T47D (cell line): Measurements from ENCODE around the gene HPSE2.
"Not testable (repeated sequence)": the region's sequence is repeated elsewhere in the genome, so short reads cannot be mapped to it uniquely, and the experiment has no call there.

Experiments used
- DNase-seq, 2 experiments: peaks; one replicate each; pipeline versions ENCODE4 v3.0.0 to v3.0.0-alpha.2; 2011 to 2012; ENCODE audit warnings: low read depth in 1 of 2, low spot score in 1 of 2
- JUND ChIP-seq: IDR thresholded peaks from 2 replicates; pipeline ENCODE4 v1.6.1; 2012; ENCODE audit warnings: low read depth
- in situ Hi-C: cut with HindIII; loops from 2 replicates; pipeline ENCODE4 v1.10.0; 2016; ENCODE audit warnings: low sequenced_read_pairs, low pct_unique_long_range_greater_than_20kb

Gene HPSE2

GRCh38 chr10:99233000-99233688, 2.5 kb downstream of the HPSE2 start:
- TF ChIP-seq JUND, result no peak
- in situ Hi-C loops, result no loop called here
- no peak for DNase-seq

DNA sequence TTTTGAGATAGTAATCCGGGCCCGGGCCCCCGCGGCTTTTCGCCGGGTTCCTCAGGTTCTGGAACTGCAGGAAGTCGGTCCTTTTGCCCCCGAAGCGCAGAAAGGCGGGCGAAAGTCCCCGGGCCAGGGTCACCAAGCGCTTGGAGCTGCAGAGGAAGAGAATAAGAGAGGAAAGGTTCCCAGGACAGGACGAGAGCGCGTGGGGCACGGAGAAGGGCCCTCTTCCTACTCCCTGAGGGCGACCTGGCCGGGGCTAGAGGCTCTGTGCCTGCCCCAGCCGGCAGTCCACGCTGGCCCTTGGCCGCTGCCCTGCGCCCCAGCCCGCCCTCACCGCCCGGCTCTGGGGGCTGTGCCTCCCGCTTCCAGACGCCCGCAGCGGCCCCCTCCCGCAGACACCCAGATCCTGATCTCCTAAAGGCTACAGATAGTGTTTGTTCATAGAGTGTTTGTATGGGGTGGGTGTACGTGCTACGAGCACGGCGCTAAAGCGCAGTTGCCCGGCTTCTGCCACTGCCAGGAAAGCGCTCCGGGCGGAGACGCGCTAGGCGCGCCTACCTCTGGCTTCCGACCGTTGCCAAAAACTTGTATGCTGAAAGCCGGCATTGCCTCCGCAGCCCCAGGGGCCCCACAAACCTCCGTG, 3.2 kb downstream of the HPSE2 start:
- in situ Hi-C loops, result no loop called here
- DNase-seq, result peak in 1 of 2 experiments; percentile 31
- no peak for TF ChIP-seq JUND

GRCh38 chr10:99224766-99225165, 10.9 kb downstream of the HPSE2 start:
- no peak for DNase-seq
- TF ChIP-seq JUND, result no peak
- in situ Hi-C loops, result no loop called here

DNA sequence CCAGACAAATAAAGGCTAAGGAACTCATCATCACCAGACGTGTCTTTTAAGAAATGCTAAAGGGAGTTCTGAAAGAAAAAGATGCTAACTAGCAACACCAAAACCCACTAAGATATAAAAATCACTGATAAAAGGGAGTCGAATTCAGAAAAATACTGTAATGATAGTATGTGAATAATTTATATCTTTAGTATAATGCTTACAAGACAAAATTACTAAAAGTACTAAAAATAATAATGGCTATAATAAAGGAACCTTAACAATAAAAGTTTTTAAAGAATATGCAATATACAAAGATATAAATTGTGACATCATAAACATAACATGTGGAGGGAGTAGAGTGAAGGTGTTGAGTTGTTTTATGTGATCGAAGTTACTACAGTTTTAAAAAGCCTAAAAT, 28.3 kb downstream of the HPSE2 start:
- in situ Hi-C loops, result no loop called here
- no peak for TF ChIP-seq JUND
- no peak for DNase-seq

GRCh38 chr10:99203310-99203709, 32.3 kb downstream of the HPSE2 start:
- no peak for TF ChIP-seq JUND
- in situ Hi-C loops, result no loop called here
- DNase-seq, result no peak

DNA sequence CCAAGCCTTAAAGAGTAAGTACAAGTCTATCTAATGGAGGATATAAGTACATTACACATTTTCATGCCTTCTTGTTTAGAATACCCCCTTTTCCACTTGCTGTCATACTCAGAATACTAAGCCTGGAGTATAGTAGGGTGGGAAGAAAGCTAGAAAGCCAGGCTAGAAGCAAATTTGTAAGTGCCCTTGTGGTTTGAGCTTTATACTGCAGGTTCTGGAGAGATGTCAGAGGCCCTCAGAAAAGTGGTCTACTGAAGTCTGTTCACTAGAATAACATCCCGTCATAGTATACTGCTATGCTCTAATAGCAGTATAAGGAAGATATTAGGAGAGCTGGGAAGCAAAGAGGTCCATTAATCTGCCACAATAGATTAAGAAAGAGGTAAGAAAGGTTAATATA, 62.7 kb downstream of the HPSE2 start:
- no peak for DNase-seq
- no peak for TF ChIP-seq JUND
- in situ Hi-C loops, result no loop called here

GRCh38 chr10:99172128-99172738, 63.4 kb downstream of the HPSE2 start:
- peak; percentile 59 to 84 for DNase-seq
- in situ Hi-C loops, result no loop called here
- TF ChIP-seq JUND, result no peak

DNA sequence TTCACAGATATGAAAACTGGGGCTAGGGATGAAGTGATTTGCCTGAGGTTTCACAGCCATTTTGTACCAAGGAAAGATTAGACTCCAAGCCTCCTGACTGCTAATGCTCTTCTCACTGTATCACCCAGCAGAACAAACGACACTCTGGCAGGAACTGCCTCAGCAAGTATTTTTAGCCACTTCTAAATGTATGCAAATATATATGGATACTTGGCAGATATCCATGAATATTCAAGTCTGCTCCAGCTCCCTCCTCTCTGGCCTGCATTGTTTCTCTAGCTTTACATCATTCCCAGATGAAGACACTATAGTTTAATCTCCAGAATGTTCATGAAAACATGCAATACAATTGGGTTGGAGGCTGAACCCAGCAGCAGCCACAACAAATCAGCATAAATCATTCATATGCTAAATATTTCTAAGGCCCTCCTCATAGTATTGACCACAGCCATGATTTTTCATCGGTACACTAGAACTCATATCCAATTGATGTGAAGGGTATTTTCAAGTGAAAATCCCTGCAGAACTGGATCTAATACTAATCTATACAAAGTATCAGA, 65.5 kb downstream of the HPSE2 start:
- no peak for DNase-seq
- no peak for TF ChIP-seq JUND
- in situ Hi-C loops, result no loop called here

- TF ChIP-seq JUND, result no peak
- in situ Hi-C loops, result no loop called here
- DNase-seq, result no peak
These were observed 74.5 kb downstream of the HPSE2 start for GRCh38 chr10:99161165-99161564.

- TF ChIP-seq JUND, result no peak
- no peak for DNase-seq
- in situ Hi-C loops, result no loop called here
These were observed 92.0 kb downstream of the HPSE2 start for GRCh38 chr10:99143651-99144050.

DNA sequence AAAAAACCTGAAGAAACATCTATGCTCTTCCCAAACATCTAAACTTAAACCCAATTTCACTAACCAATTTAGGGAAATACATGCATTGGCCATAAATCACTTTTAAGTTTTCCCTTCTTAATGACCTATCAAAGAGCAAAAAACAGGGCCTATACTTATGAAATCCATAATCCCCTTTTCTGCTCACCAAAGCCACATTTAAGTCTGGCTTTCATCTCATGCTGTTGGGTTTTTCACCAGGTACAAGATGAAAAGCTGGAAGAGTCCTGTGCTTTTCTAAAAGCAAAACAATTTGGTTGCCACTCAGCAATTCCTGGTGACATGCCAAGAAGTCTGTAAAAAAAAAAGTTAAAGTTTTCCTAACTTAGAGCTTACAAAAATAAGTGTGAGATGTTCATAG, 92.6 kb downstream of the HPSE2 start:
- no peak for TF ChIP-seq JUND
- in situ Hi-C loops, result no loop called here
- no peak for DNase-seq

DNA sequence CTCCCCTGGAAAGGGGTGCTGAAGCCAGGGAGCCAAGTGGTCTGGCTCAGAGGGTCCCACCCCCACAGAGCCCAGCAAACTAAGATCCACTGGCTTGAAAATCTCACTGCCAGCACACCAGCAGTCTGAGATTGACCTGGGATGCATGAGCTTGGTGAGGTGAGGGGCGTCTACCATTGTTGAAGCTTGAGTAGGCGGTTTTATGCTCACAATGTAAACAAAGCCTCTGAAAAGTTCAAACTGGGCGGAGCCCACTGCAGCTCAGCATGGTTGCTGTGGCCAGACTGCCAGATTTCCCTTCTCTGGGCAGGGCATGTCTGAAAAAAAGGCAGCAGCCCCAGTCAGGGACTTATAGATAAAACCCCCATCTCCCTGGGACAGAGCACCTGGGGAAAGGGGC, 102.8 kb downstream of the HPSE2 start:
- DNase-seq, in situ Hi-C loops: not testable (repeated sequence)

GRCh38 chr10:99125879-99126278, 109.8 kb downstream of the HPSE2 start:
- no peak for TF ChIP-seq JUND
- DNase-seq, result no peak
- in situ Hi-C loops, result no loop called here
